ES-I3 (cell line): Measurements from ENCODE around the gene IGSF21.

Source experiments
- H3K36me3 ChIP-seq: 2 replicates; pipeline ENCODE4 v1.6.1; 2013; ENCODE audit warnings: mild to moderate bottlenecking, low read length, control low read depth, moderate library complexity; ENCODE audit not compliant: insufficient read depth
- H3K4me1 ChIP-seq: 2 replicates; pipeline ENCODE4 v1.6.1; 2013; ENCODE audit warnings: mild to moderate bottlenecking, control low read depth, low read length; ENCODE audit not compliant: insufficient read depth
- H3K9ac ChIP-seq: 2 replicates; pipeline ENCODE4 v1.6.1; 2013; ENCODE audit warnings: low read depth, mild to moderate bottlenecking, low read length, moderate library complexity
- H3K9me3 ChIP-seq: 2 replicates; pipeline ENCODE4 v1.6.1; 2013; ENCODE audit warnings: mild to moderate bottlenecking, low read length, moderate library complexity; ENCODE audit not compliant: control insufficient read depth, insufficient read depth

IGSF21 gene

DNA sequence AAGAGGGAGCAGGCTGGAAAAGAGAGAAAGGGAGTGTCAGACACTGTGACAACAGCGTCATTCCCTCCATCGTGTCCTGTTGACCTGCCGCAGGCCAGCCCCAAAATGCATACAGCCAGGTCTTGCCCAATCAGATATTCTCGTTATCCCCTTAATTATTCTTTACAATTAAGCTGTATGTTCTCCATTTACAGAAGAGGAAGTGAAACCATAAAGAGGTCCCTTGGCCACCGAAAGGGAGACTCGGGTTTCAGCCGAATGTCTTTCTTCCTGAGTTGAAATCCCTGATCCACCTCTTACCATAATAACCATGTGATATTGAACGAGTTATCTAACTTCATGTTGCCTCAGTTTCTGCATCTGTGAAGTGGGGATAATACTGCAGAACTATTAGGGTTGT, 70.5 kb downstream of the IGSF21 start:
- H3K9me3 ChIP-seq, result no peaks in the 10 kb centered on the region
- no peak overlapping the region for H3K9ac ChIP-seq
- peaks cover 35% of the 10 kb centered on the region for H3K4me1 ChIP-seq
- H3K36me3 ChIP-seq, result no peaks in the 10 kb centered on the region

DNA sequence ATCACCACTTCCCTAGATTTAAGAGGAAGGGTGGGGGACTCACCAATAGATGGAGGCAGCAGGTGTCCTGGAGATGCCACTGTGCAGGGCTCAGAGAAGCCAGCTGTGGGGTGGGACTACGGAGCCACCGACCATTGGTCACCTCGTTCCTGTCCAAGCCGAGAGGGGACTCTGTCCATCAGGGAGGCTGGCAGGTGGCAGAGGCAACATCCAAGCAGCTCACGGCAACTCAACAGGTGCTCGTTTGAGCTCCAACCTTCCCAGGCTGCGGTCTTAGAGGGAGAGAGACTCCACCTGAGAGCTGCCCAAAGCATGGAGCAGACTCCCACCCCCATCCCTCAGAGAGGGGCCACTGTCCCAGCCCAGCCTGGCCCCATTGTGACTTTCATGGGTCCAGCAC, 71.4 kb downstream of the IGSF21 start:
- no peak overlapping the region for H3K9ac ChIP-seq
- H3K4me1 ChIP-seq, result peaks cover 37% of the 10 kb centered on the region
- H3K36me3 ChIP-seq, result no peaks in the 10 kb centered on the region
- no peaks in the 10 kb centered on the region for H3K9me3 ChIP-seq

DNA sequence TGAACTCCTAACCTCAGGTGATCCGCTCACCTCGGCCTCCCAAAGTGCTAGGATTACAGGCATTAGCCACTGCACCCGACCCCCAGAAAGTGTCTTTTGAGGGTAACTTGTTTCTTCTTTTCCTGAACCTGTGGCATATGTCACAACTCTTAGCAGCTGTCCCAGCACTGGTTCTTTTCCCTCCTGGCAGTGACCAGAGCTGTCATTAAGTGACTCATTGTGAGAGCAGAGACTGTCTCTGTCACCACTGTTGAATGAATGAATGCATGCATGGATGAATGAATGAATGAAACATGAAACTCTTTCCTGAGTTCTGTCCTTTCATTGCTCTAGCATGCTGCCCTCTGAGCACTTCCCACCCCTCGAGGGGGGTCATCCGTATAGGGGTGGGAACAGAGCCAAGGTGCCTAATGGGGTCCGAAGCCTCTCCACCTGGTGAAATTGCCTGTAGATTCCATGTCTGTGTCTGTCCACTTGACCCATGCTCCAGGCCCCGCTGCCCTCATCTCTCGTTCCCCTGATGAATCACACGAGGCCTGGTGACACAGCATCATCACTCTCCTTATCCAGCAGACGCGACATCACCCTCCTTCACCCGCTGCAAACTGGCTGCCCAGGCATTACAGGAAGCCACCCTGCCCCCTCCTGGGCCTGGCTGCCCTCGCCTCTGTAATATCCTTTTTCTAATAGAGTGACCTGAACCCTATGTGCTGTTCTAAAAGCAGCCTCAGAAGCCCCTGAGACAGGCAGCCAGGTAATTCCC, 75.0 kb downstream of the IGSF21 start:
- H3K4me1 ChIP-seq, result peaks cover 16% of the 10 kb centered on the region
- no peak overlapping the region for H3K9ac ChIP-seq
- H3K36me3 ChIP-seq, result no peaks in the 10 kb centered on the region
- H3K9me3 ChIP-seq, result no peaks in the 10 kb centered on the region; the same call in 1 of the 2 replicates

DNA sequence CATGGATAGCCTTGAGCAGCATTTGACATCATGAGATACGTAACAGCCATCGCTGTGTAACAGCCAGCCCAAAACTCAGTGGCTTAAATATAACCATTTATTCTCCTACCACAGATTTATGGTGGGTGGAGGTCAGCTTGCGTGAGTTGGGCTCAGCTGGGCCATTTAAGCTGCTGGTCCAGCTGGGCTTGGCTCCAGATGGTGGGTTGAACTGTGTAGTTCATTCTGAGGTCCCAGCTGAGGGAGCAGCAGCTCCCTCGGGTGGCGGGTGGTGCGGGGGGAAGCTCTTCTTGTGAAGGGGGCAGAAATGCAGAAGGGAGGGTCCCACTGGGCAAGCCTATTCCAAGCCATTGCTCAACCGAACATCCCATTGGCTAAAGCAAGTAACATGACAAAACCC, 75.9 kb downstream of the IGSF21 start:
- Histone ChIP-seq H3K9ac (no peak overlapping the region), H3K36me3 (no peaks in the 10 kb centered on the region), H3K4me1 (peaks cover 9% of the 10 kb centered on the region; the same call in 1 of the 2 replicates), H3K9me3 (no peaks in the 10 kb centered on the region; the same call in 1 of the 2 replicates)

DNA sequence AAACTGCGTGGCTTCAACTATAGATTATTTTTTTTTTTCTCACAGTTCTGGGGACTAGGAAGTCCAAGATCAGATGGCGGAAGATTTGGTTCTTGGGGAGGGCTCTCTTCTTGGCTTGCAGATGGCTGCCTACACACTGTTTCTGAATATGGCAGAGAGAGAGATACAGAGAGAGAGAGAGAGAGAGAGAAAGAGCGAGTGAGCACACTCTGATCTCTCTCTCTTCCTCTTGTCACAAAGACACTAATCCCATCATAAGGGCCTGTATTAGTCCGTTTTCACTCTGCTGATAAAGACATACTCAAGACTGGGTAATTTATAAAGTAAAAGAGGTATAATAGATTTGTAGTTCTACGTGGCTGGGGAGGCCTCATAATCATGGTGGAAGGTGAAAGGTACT, 79.5 kb downstream of the IGSF21 start:
- H3K4me1 ChIP-seq, result peaks cover 9% of the 10 kb centered on the region; the same call in 1 of the 2 replicates
- no peak overlapping the region for H3K9ac ChIP-seq
- H3K36me3 ChIP-seq, result no peaks in the 10 kb centered on the region
- H3K9me3 ChIP-seq, result no peaks in the 10 kb centered on the region; the same call in 1 of the 2 replicates

DNA sequence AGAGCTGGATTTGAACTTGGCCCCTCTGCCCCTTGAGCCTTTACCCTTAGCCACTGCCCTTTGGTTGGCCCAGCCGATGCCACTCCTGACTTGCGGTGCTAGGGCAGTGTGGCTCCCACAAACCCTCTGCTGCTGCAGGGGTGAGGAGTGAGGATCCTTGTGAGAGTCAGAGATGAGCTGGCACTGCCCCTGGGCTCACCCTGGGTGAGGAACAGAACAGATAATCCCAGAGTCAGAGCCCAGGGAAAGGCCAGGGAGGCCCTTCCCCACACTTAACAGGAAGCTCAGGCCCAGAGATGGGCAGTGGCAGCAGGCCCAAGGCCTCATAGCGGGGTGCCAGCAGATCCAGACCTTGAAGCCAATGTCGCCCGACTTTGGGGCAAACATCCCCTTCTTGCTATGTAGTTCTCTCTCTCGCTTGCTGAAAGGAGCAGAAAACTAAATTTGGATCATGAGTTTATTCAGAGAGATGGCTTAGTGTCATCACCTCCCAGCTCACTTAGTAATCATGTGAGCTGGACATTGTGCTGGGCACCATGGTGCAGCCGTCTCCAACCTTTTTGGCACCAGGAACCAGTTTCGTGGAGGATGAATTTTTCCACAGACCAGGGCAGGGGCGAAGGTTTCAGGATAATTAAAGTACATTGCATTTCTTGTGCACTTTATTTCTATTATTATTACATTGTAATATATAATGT, 81.4 kb downstream of the IGSF21 start:
- Histone ChIP-seq H3K9me3 (no peaks in the 10 kb centered on the region; the same call in 1 of the 2 replicates), H3K36me3 (no peaks in the 10 kb centered on the region), H3K4me1 (no peaks in the 10 kb centered on the region; the same call in 1 of the 2 replicates), H3K9ac (no peak overlapping the region)

DNA sequence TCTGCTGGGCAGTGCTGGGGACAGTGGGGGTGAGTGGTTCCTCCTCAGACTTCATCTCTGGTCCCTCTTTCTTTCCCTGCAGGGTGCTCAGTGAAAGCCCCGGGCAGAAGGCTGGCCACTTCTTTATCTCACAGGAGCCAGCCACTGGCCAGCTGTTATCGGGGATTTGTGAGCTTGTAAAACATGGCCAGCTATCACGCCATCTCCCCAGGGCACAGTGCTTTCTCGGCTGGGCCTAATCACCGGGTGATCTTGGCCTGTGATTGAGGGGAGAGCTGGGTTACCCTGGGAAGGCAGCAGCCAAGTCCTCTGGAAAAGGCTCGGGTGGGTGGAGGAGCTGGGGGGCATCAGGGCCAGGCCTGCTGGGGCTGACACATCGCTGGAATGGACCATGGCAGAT, 83.0 kb downstream of the IGSF21 start:
- Histone ChIP-seq H3K36me3 (no peaks in the 10 kb centered on the region), H3K4me1 (no peaks in the 10 kb centered on the region; the same call in 1 of the 2 replicates), H3K9ac (no peak overlapping the region), H3K9me3 (no peaks in the 10 kb centered on the region)

DNA sequence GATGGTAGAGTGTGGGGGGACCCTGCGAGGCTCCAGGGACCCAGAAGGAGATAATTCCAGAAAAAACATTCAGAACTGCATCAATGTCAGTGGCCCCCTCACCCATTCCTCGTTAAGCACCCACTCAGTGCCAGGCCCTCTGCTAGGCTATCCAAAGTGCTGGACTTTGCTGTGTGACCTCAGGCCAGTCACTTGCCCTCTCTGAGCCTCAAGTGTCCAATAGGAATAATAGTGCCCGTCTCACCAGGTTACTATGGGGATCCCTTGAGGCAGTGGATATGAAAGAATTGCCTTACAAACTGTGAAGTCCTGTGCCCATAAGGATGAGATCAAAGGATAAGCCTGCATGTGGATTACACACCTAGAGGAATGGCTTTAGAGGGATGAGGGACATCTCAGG, 83.4 kb downstream of the IGSF21 start:
- Histone ChIP-seq H3K36me3 (no peaks in the 10 kb centered on the region), H3K9ac (no peak overlapping the region), H3K4me1 (no peaks in the 10 kb centered on the region; the same call in 1 of the 2 replicates), H3K9me3 (no peaks in the 10 kb centered on the region)

DNA sequence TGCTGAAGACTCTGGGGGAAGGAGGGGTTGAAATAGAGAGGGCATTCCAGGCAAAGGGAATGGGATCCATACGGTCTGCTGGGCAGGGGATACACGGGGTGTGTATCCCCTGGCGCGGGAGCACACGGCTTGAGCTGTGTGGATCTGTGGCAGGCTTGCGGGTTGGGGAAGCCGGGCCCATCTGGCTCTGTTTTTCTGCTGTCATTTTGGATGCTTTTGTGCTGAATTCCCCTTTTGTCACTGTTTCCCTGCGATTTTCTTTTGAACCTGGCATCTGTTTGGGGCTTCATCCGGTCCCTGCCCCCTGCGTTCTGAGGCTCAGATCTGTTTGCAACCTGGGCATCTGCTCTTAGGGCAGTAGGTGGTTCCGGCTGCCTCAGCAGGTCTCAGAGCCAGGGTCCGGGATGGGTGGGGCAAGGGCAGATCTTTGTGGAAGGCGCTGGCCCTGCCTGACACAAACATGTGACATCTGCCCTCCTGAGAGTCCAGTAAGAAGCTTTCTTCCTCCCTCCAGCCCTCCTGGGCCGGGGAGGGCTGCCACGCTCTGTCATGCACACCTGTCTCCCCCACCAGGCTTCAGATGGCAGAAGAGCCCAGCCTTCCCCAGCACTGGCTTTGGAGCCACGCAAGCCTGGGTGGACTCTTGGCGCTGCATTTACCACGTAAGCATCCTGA, 84.0 kb downstream of the IGSF21 start:
- no peaks in the 10 kb centered on the region for H3K36me3 ChIP-seq
- H3K4me1 ChIP-seq, result no peaks in the 10 kb centered on the region; the same call in 1 of the 2 replicates
- no peaks in the 10 kb centered on the region for H3K9me3 ChIP-seq
- H3K9ac ChIP-seq, result no peak overlapping the region

DNA sequence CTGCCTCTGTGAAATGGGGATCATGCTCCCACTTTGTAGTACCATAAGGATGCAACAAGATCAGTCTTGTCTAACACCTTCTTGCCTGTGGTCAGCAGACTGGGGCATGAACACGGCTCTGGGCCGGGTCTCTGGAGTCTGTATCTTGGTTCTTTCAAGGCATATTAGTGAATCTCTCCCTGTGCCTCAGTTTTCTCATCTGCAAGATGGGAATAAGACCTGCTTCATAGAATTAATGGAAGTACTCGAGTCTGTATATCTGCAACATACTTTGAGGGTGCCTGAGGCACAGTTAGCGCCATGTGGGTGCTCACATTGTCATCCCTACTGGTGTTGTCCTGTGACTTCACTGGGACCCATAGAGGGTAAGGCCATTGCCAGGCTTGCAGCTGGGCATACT, 84.6 kb downstream of the IGSF21 start:
- no peaks in the 10 kb centered on the region; the same call in 1 of the 2 replicates for H3K4me1 ChIP-seq
- no peaks in the 10 kb centered on the region for H3K36me3 ChIP-seq
- no peaks in the 10 kb centered on the region for H3K9me3 ChIP-seq
- no peak overlapping the region for H3K9ac ChIP-seq

DNA sequence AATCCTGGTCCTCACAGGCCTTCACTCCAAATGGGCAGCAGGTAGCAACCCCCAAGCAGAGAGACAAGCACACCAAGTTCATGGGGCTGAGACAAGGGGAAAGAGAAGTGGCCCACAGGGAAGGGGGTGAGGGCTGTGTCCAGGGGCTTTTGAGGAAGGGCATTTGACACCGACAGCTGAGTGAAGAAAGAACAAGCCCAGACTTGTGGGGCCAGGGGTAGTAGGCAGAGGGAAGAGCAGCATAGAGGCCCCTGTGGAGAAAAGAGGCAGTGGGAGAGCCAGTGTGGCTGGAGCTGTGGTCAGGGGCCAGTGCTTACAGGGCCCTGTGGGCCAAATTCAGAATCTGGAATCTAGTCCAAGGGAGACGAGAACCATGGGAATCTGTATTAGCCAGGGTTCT, 85.4 kb downstream of the IGSF21 start:
- no peaks in the 10 kb centered on the region for H3K9me3 ChIP-seq
- no peaks in the 10 kb centered on the region; the same call in 1 of the 2 replicates for H3K4me1 ChIP-seq
- H3K36me3 ChIP-seq, result no peaks in the 10 kb centered on the region
- no peak overlapping the region for H3K9ac ChIP-seq

DNA sequence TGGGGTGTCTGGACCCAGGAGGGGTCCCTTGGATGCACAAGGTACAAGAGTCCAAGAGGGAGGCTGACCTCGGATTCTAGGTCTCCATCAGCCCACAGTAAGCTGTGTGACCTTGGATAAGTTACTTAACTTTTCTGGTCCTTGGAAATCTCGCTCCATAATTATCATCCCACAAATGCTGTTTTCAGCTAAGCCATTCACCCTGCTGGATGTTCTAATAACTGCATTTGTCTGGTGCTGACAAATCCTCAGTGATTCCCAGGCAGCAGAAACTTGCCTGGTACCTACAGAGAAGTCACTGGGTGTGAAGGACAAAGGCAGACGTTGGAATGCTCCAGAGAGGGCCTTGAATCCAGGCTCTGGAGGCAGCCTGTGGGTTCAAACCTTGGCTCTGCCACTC, 89.7 kb downstream of the IGSF21 start:
- Histone ChIP-seq H3K4me1 (peaks cover 7% of the 10 kb centered on the region; the same call in 1 of the 2 replicates), H3K36me3 (no peaks in the 10 kb centered on the region), H3K9ac (no peak overlapping the region), H3K9me3 (no peaks in the 10 kb centered on the region)

DNA sequence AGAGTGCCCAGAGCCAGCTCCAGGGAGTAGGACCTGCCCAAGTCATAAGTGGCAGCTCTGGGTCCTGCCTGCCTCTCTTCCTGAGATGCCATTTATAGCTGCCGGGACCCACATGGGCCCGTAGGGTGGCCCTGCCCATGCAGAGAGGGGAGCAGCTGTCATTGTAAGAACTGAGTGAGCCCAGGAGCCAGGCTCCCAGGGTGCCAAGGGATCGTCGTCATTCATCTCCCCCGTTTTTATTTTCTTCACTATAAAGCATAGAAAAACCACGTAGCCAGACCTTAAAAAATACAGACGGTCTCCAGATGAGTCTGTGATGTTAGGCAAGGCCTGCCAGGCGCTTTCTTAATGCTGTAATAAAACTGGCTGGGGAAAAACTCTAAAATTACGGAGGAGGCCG, 90.7 kb downstream of the IGSF21 start:
- Histone ChIP-seq H3K4me1 (peaks cover 7% of the 10 kb centered on the region; the same call in 1 of the 2 replicates), H3K36me3 (no peaks in the 10 kb centered on the region), H3K9ac (no peak overlapping the region), H3K9me3 (no peaks in the 10 kb centered on the region)

DNA sequence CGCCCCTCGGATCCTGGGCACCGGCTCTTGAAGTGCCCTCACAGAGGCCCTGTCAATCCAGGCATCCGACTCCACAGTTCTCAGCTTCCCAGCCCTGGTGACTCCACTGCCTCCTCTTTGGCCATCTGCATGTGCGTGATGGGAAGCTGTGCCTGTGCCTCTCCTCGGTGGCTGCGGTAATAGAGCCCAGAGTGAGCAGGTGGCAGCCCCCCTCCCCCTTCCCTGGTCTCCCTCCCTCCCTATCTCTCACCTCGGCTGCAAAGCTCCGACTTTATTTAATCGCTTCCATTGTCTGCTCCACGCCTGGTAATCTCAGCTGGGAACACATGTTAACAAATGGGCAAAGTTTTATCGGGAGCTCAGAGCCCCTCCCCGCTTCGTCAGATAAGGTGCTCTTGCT, 91.9 kb downstream of the IGSF21 start:
- Histone ChIP-seq H3K9me3 (no peaks in the 10 kb centered on the region), H3K9ac (no peak overlapping the region), H3K4me1 (peaks cover 9% of the 10 kb centered on the region), H3K36me3 (no peaks in the 10 kb centered on the region)
